Medulla oblongata (tissue), 1 donor: ENCODE measurements around the gene TFCP2.
A peak's percentile ranks its signal among the peaks of the same experiment; 100 is the strongest.
"Not testable (repeated sequence)": the region's sequence is repeated elsewhere in the genome, so short reads cannot be mapped to it uniquely, and the experiment has no call there.

Source experiments
- DNase-seq: peaks from one replicate; pipeline ENCODE4 v3.0.0-alpha.2; 2015; ENCODE audit errors: extremely low spot score

The TFCP2 gene

DNA sequence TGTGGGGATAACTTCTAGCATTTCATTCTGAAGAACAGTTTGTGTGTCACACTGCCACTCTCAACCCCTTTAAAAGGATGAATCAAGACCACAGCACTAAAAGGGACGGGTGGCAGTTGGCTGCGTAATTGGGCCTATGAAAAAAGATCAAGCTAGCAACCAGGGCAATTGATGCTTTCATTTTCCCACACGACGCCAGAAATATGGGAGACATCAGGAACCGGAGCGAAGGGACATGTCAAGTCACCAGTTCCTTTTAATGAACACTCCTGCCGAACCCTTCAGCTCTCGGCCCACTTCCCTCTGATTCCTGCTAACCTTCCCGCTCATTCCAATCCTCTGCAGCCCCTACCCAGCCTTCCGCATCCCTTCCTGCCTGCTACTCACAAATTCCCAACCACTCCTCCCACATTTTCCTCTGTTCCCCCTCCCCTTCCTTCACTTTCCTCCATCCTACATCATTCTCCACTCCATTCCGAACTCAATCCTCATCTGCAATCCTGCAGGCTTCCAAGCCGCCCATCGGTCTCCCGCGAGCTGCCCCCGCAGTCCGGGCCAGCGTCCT lies 90.3 kb downstream of the TFCP2 start:
- DNase-seq, result peak; percentile 50

GRCh38 chr12:51081421-51081820 lies 91.5 kb downstream of the TFCP2 start:
- no peak for DNase-seq

DNA sequence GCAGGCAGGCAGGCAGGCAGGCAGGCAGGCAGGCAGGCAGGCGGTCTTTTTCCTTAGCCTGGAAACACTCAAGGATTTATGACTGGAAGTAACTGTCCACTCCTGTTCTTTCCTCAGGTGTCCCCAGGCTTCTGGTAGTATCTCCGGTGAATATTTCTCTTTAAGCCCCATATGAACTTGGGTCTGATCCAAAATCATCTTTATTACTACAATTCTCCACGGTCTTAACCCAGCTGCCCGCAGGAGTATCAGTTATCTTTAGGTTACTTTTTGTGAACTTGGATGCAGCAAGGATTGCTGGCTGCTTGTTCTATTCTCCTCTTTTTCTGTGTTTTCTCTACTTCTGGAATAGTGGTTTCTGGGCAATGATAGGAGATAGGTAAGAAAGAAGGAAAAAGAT lies 92.8 kb downstream of the TFCP2 start:
- DNase-seq, result no peak

- DNase-seq, result not testable (repeated sequence)
Observed at GRCh38 chr12:51078866-51079265, 94.1 kb downstream of the TFCP2 start.

GRCh38 chr12:51078346-51078745 lies 94.6 kb downstream of the TFCP2 start:
- DNase-seq, result not testable (repeated sequence)

GRCh38 chr12:51077930-51078329 lies 95.0 kb downstream of the TFCP2 start:
- peak; percentile 71 for DNase-seq

GRCh38 chr12:51076236-51076930 lies 96.6 kb downstream of the TFCP2 start:
- DNase-seq, result no peak

- DNase-seq, result no peak
Observed at GRCh38 chr12:51075390-51075789, 97.5 kb downstream of the TFCP2 start.

GRCh38 chr12:51071663-51072062 lies 101.3 kb downstream of the TFCP2 start:
- no peak for DNase-seq

DNA sequence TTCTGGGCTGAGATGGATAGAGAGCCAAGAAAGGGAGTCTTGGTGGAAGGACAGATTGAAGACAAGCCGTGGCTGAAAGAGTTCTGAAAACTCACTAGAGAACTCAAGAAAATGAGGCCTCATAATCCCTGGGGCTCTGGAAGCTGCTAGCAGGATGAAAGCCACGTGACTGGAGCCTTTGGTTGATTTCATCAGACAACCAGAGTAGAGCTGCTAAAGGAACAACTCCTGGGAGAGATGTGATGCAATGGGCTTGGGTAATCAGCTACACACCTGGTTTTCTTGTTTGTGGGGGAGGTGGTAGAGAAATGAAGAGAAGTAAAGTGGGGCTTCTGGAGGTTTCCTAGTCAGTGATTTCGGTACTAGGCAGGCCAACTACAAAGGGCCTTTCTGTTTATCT lies 102.9 kb downstream of the TFCP2 start:
- no peak for DNase-seq

DNA sequence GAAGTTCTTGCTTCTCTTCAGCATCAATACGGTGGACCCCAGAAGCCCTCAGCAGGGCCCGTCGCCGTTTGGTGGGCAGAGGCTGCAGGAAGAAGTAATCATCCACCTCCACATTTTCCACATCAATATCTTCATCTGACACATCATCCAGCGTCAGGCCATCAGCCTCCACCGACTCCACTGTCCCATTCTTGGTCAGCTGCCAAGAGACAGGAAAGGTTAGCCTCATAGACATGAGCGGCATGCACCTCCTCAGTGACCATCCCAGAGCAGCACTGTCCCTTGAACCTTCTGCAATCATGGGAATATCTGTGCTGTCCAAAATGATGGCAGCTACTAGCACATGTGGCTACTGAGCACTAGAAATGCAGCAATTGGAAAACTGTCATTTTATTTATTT lies 105.2 kb downstream of the TFCP2 start:
- no peak for DNase-seq

DNA sequence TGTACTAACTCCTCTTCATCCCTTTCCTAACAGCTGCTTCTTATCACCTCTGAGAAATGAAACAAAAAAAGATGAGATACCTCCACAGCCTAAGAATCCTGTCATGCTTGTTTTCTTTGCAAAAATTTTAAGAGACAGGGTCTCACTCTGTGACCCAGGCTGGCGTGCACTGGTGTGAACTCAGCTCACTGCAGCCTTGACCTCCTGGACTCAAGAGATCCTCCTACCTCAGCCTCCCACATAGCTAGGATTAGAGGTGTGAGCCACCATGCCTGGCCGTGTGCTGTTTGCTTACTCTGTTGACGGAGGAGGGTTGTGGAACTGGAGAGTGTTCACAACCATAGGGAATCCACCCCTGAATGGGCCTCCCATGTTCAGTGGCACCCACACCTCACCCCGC lies 105.7 kb downstream of the TFCP2 start:
- DNase-seq, result no peak

DNA sequence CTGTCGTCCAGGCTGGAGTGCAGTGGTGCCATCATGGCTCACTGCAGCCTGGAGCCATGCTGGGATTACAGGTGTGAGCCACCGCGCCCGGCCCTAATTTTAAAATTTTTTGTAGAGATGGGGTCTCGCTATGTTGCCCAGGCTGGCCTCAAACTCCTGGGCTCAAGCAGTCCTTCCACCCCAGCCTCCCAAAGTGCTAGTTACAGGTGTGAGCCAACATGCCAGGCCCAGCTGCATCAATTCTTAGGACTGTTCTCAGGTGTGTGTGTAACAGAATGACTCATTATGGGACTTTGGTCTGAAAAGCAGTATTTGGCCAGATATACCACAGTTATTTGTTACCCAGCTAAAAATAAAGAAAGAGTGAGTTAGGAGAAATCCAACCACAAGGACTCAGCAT lies 107.4 kb downstream of the TFCP2 start:
- no peak for DNase-seq

GRCh38 chr12:51062631-51063397 lies 110.1 kb downstream of the TFCP2 start:
- DNase-seq, result no peak

GRCh38 chr12:51059086-51059485 lies 113.8 kb downstream of the TFCP2 start:
- no peak for DNase-seq

GRCh38 chr12:51056242-51056641 lies 116.7 kb downstream of the TFCP2 start:
- no peak for DNase-seq

- no peak for DNase-seq
Observed at GRCh38 chr12:51055060-51055459, 117.9 kb downstream of the TFCP2 start.

DNA sequence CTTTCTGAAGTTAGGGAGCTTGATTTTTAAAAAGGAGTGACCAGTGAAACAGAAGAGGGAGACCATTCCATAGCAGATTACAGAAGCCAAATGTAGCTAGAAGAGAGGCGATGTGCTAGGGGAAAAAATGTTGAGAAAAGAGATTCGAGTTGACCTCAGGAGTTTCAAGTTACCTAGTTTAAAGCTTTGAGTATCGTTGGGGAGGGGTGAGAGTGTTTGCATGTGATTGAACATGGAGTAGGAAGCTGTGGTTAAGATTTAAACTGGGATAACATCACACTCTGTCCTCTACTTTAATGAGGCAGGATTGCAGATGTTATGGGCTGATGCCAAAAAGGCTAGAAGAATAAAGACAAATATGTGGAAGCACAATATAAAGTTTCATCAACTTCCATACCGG lies 121.1 kb downstream of the TFCP2 start:
- no peak for DNase-seq

GRCh38 chr12:51049525-51049924 lies 123.4 kb downstream of the TFCP2 start:
- DNase-seq, result no peak

DNA sequence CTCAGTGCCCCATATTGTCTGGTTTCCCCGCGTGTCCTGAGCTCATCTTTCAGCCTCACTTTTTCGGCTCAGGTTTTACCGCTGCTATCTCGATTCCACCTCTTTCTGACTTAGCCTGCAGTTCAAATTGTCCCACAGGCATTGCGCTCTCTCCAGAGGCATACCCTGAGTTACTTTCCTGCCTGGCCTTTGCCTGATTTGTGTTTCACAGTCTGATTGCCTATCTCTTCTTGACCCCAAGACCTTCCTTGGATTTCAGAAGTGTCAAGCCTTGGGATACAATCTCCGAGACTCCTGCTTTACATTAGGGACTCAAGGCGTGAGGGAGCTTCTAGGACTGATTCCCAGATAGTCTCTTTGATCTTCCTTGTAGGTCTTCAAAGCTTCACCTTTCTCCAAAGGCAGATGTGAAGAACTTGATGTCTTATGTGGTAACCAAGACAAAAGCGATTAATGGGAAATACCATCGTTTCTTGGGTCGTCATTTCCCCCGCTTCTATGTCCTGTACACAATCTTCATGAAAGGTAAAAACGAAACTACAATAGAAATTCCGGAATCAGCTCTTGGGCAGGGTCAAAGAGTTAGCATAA lies 124.2 kb downstream of the TFCP2 start:
- no peak for DNase-seq

DNA sequence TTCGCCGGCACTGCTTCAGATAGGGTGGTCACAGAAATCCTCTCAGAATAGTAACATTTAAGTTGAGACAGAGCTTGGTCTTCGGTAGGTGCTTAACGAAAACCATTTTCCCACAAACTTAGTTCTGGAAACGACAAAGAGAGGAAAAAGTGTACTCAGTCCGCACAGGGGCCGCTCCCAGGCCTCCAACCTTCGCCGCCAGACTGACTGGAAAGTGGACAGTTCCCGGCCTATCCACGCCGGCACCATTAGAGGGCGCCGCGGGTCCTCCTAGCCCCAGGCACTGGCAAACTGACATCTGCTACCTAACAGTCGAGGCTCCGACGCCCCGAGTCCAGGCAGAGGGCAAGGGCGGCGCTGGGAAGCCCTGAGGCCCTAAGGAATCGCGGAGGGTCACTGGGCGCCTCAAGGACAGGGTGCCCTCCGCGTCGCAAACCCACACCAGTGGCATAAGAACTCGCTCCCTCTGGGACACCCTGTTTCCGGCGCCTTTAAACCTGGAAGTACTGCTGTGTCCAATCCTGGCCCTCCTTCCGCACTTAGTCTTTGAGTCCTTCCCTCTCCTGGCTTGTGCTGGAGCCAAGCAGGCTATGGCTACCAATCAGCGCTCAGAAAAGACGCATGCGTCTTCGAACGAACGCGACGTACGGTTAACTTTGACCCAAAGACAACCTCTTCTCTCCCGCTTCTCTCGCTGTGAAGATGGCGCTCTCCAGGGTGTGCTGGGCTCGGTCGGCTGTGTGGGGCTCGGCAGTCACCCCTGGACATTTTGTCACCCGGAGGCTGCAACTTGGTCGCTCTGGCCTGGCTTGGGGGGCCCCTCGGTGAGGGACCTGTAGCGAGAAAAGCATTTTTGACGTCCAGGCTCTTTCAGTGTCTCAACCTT lies 125.0 kb downstream of the TFCP2 start, which contains the start of gene LETMD1:
LETMD1 (plus strand) TSS at position 673 of the 886 bp plus-strand sequence; CDS start at position 703, 30 bp downstream.
- DNase-seq, result peak; percentile 100
